Activated CD8-positive, alpha-beta memory T cell treated with anti-CD3 and anti-CD28 coated beads, Interleukin-2, amount 10 ng/mL, durations not matched to agents 7 days and 5 days (primary cell): ENCODE results near the gene GNG12. TPM values are rescaled to one million over a fixed set of nuclear protein-coding genes. Genes with fewer than 3 reads are reported as not detected.
"Not testable (repeated sequence)": the region's sequence is repeated elsewhere in the genome, so short reads cannot be mapped to it uniquely, and the experiment has no call there.

Experiments used
- ATAC-seq: fragments of 150-1000 bp; cut with Tn5 transposase; one replicate; pipeline ENCODE4 v1.10.0; 2021; ENCODE audit warnings: moderate library complexity
- CTCF ChIA-PET: fragments of 350-600 bp; sonication (Branson Sonifier 250); formaldehyde crosslinking; loops from one replicate; lab custom pipeline; 2021; ENCODE audit warnings: antibody characterized with exemption; lab: Charles Lee
- DNase-seq: peaks from one replicate; pipeline ENCODE4 v3.0.0-alpha.2; 2020
- H3K27ac Mint-ChIP-seq: one replicate; pipeline ENCODE4 v1.8.0; 2021; ENCODE audit warnings: mild to moderate bottlenecking, mixed read lengths
- H3K27me3 Mint-ChIP-seq: one replicate; pipeline ENCODE4 v1.8.0; 2021; ENCODE audit warnings: mixed read lengths
- H3K36me3 Mint-ChIP-seq: one replicate; pipeline ENCODE4 v1.8.0; 2021; ENCODE audit warnings: mild to moderate bottlenecking, mixed read lengths
- H3K4me1 Mint-ChIP-seq: one replicate; pipeline ENCODE4 v1.8.0; 2021; ENCODE audit warnings: mixed read lengths
- H3K4me3 Mint-ChIP-seq: one replicate; pipeline ENCODE4 v1.8.0; 2021; ENCODE audit warnings: mild to moderate bottlenecking, moderate library complexity, mixed read lengths
- H3K9me3 Mint-ChIP-seq: one replicate; pipeline ENCODE4 v1.8.0; 2022; ENCODE audit warnings: low read depth, mixed read lengths
- total RNA-seq, 2 experiments: library from RNA; stranded (reverse); gene quantifications; one replicate each; pipeline ENCODE4 v1.2.3, GENCODE V29; 2021

GNG12 gene
- total RNA-seq, 2 experiments from 2014 or later, result 0.33 TPM; not detected in 1

DNA sequence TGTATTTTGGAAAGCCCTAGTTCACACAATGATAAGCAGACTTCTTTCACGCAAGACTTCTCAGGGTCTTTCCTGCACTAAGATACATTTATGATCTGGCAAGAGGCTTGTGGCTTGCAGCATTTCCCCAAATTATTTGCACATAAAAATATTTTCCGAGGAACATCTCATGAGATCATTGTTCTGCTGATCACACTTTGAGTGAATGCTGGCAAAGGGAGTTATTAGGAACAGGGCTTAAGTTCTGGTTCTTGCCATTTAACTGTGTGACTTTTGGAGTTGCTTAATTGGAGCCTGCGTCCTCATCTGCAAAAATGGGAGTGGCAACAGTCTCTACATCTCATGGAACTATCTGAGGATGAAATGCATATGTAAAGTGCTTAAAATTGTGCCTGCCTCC is 98.1 kb downstream of the GNG12 start:
- ATAC-seq (no peak), DNase-seq (no peak)
- CTCF ChIA-PET, result no interaction called here
- Mint-ChIP-seq H3K27me3 (no peaks in the 10 kb centered on the region), H3K4me3 (no peak overlapping the region), H3K4me1 (peaks cover 21% of the 10 kb centered on the region), H3K9me3 (no peaks in the 10 kb centered on the region), H3K27ac (no peak overlapping the region), H3K36me3 (no peaks in the 10 kb centered on the region)

DNA sequence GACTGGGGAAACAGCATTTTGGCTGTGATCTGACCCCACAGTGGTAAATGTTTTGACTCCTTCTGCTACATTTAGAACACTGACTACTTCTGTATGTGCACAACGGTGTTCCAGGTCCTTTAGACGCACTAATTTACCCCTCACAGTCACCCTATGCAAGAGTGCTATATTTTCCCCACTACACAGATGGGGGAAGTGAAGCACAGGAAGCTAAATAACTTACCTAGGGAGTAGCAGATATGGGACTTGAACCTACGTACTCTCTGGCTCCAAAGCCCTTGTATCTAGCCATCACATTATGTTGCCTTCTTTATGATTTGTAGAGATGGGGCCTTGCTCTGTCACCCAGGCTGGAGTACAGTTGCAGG is 99.0 kb downstream of the GNG12 start:
- no peaks in the 10 kb centered on the region for H3K9me3 Mint-ChIP-seq
- H3K27ac Mint-ChIP-seq, result no peak overlapping the region
- DNase-seq, result no peak
- CTCF ChIA-PET, result interaction anchor here (0.5 to 2.0 kb wide), 2 partner anchors 26 to 578 kb away, joined by 3 to 5 read pairs; no protein-coding TSS in a partner anchor
- H3K4me3 Mint-ChIP-seq, result no peak overlapping the region
- peaks cover 29% of the 10 kb centered on the region for H3K4me1 Mint-ChIP-seq
- no peaks in the 10 kb centered on the region for H3K36me3 Mint-ChIP-seq
- no peak for ATAC-seq
- no peaks in the 10 kb centered on the region for H3K27me3 Mint-ChIP-seq

DNA sequence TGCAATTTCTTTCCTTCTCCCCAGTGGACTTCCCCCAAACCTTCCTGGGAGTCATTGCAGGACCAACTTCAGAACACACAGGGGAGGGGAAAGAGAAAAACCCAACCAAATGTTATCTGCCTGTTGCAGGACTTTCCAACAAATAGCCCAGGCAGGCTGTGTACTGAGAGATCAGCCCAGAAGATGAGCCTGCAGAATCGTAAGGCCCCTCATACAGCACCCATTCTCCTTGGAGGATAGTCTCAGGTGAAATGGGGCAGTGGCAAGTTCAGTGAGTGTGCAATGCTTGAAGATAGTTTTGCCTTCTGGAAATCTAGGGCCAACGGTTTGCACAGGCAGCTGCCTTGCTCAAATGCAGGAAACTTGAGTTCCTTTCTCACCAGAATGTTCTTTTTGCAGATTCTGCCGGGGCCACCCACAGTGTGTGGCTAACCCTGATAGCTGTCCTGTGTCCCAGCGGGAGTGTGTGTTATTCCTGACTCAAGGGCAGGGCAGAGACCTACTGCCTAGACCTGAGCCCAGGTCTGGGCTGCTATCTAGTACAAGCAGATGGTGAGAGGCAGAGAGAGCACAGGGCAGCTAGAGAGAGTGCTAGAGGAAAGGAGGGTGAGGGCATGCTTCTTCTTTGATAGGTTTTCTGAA is 99.5 kb downstream of the GNG12 start:
- CTCF ChIA-PET, result interaction anchor here (0.5 to 2.0 kb wide), 2 partner anchors 26 to 578 kb away, joined by 3 to 5 read pairs; no protein-coding TSS in a partner anchor

GRCh38 chr1:67732750-67733151 is 100.5 kb downstream of the GNG12 start:
- no peaks in the 10 kb centered on the region for H3K9me3 Mint-ChIP-seq
- H3K4me1 Mint-ChIP-seq, result peaks cover 29% of the 10 kb centered on the region
- ATAC-seq (peak; percentile 34), DNase-seq (no peak)
- H3K27ac Mint-ChIP-seq, result no peak overlapping the region
- no peak overlapping the region for H3K4me3 Mint-ChIP-seq
- no peaks in the 10 kb centered on the region for H3K36me3 Mint-ChIP-seq
- H3K27me3 Mint-ChIP-seq, result peaks cover 4% of the 10 kb centered on the region
- CTCF ChIA-PET, result interaction anchor here (2.0 kb wide), 1 partner anchor 27 kb away, joined by 5 read pairs; no protein-coding TSS in a partner anchor

More for the DNA sequence above, 99.5 kb downstream of the GNG12 start:
- H3K9me3 Mint-ChIP-seq, result no peaks in the 10 kb centered on the region
- DNase-seq (no peak), ATAC-seq (no peak)
- no peaks in the 10 kb centered on the region for H3K36me3 Mint-ChIP-seq
- H3K27me3 Mint-ChIP-seq, result no peaks in the 10 kb centered on the region
- no peak overlapping the region for H3K27ac Mint-ChIP-seq
- H3K4me3 Mint-ChIP-seq, result no peak overlapping the region
- H3K4me1 Mint-ChIP-seq, result peaks cover 29% of the 10 kb centered on the region

DNA sequence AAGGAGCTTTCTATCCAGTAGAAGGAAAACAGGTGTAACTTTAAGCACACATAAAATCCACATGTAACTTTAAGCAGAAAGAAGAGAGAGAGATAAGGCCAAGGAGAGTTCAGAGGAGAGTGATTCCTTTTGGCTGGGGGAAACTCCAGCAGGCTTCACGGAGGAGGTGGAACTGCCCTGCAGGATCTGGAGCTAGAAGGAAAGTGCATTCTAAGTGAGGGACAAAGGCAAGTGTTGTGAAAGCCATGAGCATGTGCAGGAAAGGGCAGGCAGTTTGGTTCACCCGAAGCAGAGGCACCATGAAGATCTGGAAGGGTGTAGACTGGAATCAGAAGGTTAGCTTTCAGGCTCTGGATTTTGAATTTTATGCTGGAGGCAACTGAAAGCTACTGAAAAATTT is 101.9 kb downstream of the GNG12 start:
- H3K27ac Mint-ChIP-seq, result no peak overlapping the region
- CTCF ChIA-PET, result interaction anchor here (1.9 kb wide), 1 partner anchor 170 kb away, joined by 4 read pairs; no protein-coding TSS in a partner anchor

GRCh38 chr1:67730312-67730711 is 103.0 kb downstream of the GNG12 start:
- not testable (repeated sequence) for H3K9me3 Mint-ChIP-seq, H3K36me3 Mint-ChIP-seq, DNase-seq, ATAC-seq, H3K4me3 Mint-ChIP-seq, H3K27me3 Mint-ChIP-seq, H3K27ac Mint-ChIP-seq
- CTCF ChIA-PET, result interaction anchor here (1.4 to 1.9 kb wide), 3 partner anchors 9 to 169 kb away, joined by 3 to 4 read pairs (median 3); no protein-coding TSS in a partner anchor
- H3K4me1 Mint-ChIP-seq, result peaks cover 23% of the 10 kb centered on the region

More for the DNA sequence above, 101.9 kb downstream of the GNG12 start:
- no peaks in the 10 kb centered on the region for H3K9me3 Mint-ChIP-seq
- H3K4me1 Mint-ChIP-seq, result peaks cover 24% of the 10 kb centered on the region
- peaks cover 4% of the 10 kb centered on the region for H3K27me3 Mint-ChIP-seq
- DNase-seq (no peak), ATAC-seq (no peak)
- H3K4me3 Mint-ChIP-seq, result no peak overlapping the region
- H3K36me3 Mint-ChIP-seq, result no peaks in the 10 kb centered on the region

DNA sequence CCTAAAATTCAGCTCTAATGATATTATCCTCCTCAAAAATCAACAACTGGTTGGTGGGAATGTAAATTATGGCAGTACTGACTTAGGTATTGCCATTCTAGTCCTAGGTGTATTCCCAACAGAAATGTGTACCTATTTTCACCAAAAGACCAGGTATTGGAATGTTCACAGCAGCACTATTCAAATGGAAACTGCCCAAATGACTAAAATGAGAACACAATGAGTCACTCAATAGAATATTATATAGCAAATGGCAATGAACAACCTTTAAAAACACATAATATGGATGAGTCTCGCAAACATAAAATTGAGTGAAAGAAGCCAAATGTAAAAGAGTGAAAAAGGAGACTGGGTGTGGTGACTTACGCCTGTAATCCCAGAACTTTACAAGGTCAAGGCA is 103.4 kb downstream of the GNG12 start:
- no peak overlapping the region for H3K4me3 Mint-ChIP-seq
- DNase-seq (no peak), ATAC-seq (no peak)
- H3K9me3 Mint-ChIP-seq, result no peaks in the 10 kb centered on the region
- H3K27me3 Mint-ChIP-seq, result peaks cover 4% of the 10 kb centered on the region
- peaks cover 1% of the 10 kb centered on the region for H3K36me3 Mint-ChIP-seq
- CTCF ChIA-PET, result interaction anchor here (1.4 to 1.9 kb wide), 3 partner anchors 9 to 168 kb away, joined by 3 to 4 read pairs (median 3); no protein-coding TSS in a partner anchor
- H3K27ac Mint-ChIP-seq, result no peak overlapping the region
- peaks cover 23% of the 10 kb centered on the region for H3K4me1 Mint-ChIP-seq

DNA sequence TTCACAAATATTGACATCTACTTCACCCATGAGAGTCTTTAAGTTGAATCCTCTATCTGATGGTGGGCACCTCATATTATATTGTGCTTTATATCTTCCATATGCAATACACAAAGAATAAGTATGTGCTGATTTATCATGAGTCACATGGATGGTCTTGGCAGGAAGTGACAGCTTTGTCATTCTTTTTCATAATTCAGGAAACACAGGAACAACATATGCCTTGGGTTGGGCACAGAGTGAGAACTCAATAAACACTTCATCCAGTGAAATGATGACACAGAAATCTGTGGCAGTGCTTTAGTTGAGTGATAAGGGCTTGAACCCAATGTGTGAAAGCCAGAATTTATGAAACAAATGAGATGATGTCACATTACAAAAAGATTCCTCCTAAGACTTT is 107.0 kb downstream of the GNG12 start:
- Mint-ChIP-seq H3K27me3 (peaks cover 4% of the 10 kb centered on the region), H3K27ac (no peak overlapping the region), H3K9me3 (no peaks in the 10 kb centered on the region), H3K4me1 (peaks cover 13% of the 10 kb centered on the region), H3K4me3 (no peak overlapping the region), H3K36me3 (peaks cover 1% of the 10 kb centered on the region)
- no peak for DNase-seq
- no peak for ATAC-seq
- CTCF ChIA-PET, result no interaction called here

DNA sequence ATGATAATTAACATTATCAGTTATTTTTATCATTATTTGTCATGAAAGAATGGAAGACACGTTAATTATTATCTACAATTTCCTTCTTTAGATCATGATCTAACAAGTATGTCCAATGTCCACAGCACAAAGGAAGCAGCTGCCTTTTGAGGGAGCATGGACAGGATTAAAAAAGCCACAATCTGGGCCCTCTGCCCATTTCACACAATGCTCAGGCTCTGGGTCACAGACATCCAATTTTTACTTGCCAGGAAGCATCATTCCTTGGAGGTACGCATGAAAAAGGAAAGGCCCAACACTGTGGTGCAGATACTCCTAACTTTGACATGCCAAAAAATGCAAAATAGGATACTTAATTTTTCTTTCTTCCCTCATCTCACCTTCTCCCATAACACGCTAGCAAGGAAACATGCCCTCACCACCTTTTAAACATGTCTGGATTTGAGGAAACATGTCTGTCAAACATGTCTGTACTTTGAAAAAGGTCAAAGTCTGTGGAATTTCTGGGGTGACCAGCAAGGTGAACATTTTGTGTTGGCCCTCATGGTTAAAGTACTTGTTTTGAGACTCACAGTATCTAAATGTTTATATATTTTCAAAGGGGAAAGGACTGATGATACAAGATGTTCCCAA is 108.2 kb downstream of the GNG12 start:
- peaks cover 4% of the 10 kb centered on the region for H3K27me3 Mint-ChIP-seq
- ATAC-seq (no peak), DNase-seq (no peak)
- CTCF ChIA-PET, result no interaction called here
- H3K4me3 Mint-ChIP-seq, result no peak overlapping the region
- H3K9me3 Mint-ChIP-seq, result no peaks in the 10 kb centered on the region
- peaks cover 12% of the 10 kb centered on the region for H3K4me1 Mint-ChIP-seq
- H3K27ac Mint-ChIP-seq, result no peak overlapping the region
- H3K36me3 Mint-ChIP-seq, result peaks cover 1% of the 10 kb centered on the region

DNA sequence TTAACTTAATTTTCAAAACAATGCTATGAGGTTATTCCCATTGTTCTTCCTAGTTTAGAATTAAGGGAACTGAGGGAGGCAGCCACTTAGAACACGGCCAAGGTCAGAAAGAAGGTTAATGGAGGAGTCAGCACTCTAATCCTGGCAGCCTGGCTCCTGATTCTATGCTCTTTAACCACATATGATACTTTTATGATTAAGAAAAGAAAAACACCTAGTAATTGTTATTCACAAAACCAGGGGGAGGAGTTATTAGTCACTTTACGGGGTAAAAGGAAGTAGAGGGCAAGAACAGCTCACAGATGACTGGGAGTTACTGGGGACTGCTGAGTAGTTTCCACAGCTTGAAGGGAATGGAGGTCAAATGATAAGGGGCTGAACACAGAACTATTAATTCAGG is 109.6 kb downstream of the GNG12 start:
- H3K9me3 Mint-ChIP-seq, result no peaks in the 10 kb centered on the region
- H3K27me3 Mint-ChIP-seq, result peaks cover 4% of the 10 kb centered on the region
- DNase-seq (no peak), ATAC-seq (peak; percentile 39)
- no peak overlapping the region for H3K4me3 Mint-ChIP-seq
- peaks cover 5% of the 10 kb centered on the region for H3K4me1 Mint-ChIP-seq
- CTCF ChIA-PET, result interaction anchor here (0.7 kb wide), 1 partner anchor 152 kb away, joined by 3 read pairs; no protein-coding TSS in a partner anchor
- H3K36me3 Mint-ChIP-seq, result peaks cover 1% of the 10 kb centered on the region
- no peak overlapping the region for H3K27ac Mint-ChIP-seq

DNA sequence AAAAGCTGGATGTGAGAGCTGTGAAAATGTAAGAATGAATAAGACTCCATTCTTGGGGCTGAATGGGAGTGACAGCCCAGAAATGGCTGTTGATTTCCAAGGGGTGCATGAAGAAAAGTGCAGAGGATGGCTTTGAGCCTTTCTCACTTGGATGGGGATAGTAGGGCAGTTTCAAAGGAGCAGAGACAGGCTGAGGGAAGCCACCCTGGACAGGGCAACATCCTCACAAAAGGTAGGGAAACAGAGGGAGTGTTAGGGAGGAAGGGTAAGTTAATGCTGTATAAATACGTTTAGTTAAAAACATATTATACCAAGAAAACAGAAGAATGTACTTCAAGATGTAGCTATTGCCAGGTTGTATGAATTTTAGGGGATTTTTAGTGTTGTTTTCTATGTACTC is 110.1 kb downstream of the GNG12 start:
- H3K27me3 Mint-ChIP-seq, result no peaks in the 10 kb centered on the region
- no peak for ATAC-seq
- H3K27ac Mint-ChIP-seq, result no peak overlapping the region
- DNase-seq, result no peak
- H3K4me1 Mint-ChIP-seq, result peaks cover 5% of the 10 kb centered on the region
- CTCF ChIA-PET, result no interaction called here
- H3K4me3 Mint-ChIP-seq, result no peak overlapping the region
- H3K9me3 Mint-ChIP-seq, result no peaks in the 10 kb centered on the region
- peaks cover 1% of the 10 kb centered on the region for H3K36me3 Mint-ChIP-seq

GRCh38 chr1:67722292-67722944 is 110.8 kb downstream of the GNG12 start:
- no peak overlapping the region for H3K27ac Mint-ChIP-seq
- CTCF ChIA-PET, result no interaction called here
- no peak overlapping the region for H3K4me3 Mint-ChIP-seq

GRCh38 chr1:67721650-67722291 is 111.5 kb downstream of the GNG12 start:
- Mint-ChIP-seq H3K36me3 (peaks cover 1% of the 10 kb centered on the region), H3K4me1 (peaks cover 5% of the 10 kb centered on the region), H3K27ac (no peak overlapping the region), H3K9me3 (no peaks in the 10 kb centered on the region), H3K4me3 (no peak overlapping the region), H3K27me3 (no peaks in the 10 kb centered on the region)
- no peak for ATAC-seq
- CTCF ChIA-PET, result interaction anchor here (1.4 kb wide), 1 partner anchor 8 kb away, joined by 3 read pairs; no protein-coding TSS in a partner anchor
- no peak for DNase-seq

More at GRCh38 chr1:67722292-67722944, 110.8 kb downstream of the GNG12 start:
- Mint-ChIP-seq H3K9me3 (no peaks in the 10 kb centered on the region), H3K4me1 (peaks cover 5% of the 10 kb centered on the region), H3K27me3 (no peaks in the 10 kb centered on the region), H3K36me3 (peaks cover 1% of the 10 kb centered on the region)
- no peak for ATAC-seq
- no peak for DNase-seq
